NCI-H524 (cell line): ENCODE measurements around the gene ITGB8.
A peak's percentile ranks its signal among the peaks of the same experiment; 100 is the strongest.
"Not testable (repeated sequence)": the region's sequence is repeated elsewhere in the genome, so short reads cannot be mapped to it uniquely, and the experiment has no call there.

Experiments used
- DNase-seq, 2 experiments: peaks; one replicate each; lab custom pipeline; 2025; lab: John Stamatoyannopoulos, UW

Gene ITGB8

GRCh38 chr7:20330239-20330927, at the start of gene ITGB8:
TSS of gene ITGB8 (plus strand) at chr7:20330900. CDS start at chr7:20331807, 907 bp downstream.
- peak; percentile 41 to 59 for DNase-seq

- DNase-seq, result no peak
Observed at GRCh38 chr7:20282959-20283358, 47.7 kb upstream of the ITGB8 start.

GRCh38 chr7:20283385-20283784, 47.3 kb upstream of the ITGB8 start:
- DNase-seq, result no peak

GRCh38 chr7:20284003-20284770, 46.5 kb upstream of the ITGB8 start:
- no peak for DNase-seq

- DNase-seq, result no peak
Observed at GRCh38 chr7:20284771-20285143, 45.9 kb upstream of the ITGB8 start.

- no peak for DNase-seq
Observed at GRCh38 chr7:20287317-20287716, 43.4 kb upstream of the ITGB8 start.

- DNase-seq, result no peak
Observed at GRCh38 chr7:20288036-20288435, 42.7 kb upstream of the ITGB8 start.

GRCh38 chr7:20290505-20291111, 40.1 kb upstream of the ITGB8 start:
- DNase-seq, result no peak

- no peak for DNase-seq
Observed at GRCh38 chr7:20293336-20293735, 37.4 kb upstream of the ITGB8 start.

- DNase-seq, result no peak
Observed at GRCh38 chr7:20296444-20296843, 34.3 kb upstream of the ITGB8 start.

- DNase-seq, result no peak
Observed at GRCh38 chr7:20296901-20297300, 33.8 kb upstream of the ITGB8 start.

GRCh38 chr7:20298486-20298901, 32.2 kb upstream of the ITGB8 start:
- DNase-seq, result no peak

- DNase-seq, result no peak
Observed at GRCh38 chr7:20299145-20299544, 31.6 kb upstream of the ITGB8 start.

GRCh38 chr7:20299647-20300312, 30.9 kb upstream of the ITGB8 start:
- DNase-seq, result no peak

GRCh38 chr7:20301311-20301939, 29.3 kb upstream of the ITGB8 start:
- no peak for DNase-seq

- DNase-seq, result not testable (repeated sequence)
Observed at GRCh38 chr7:20302300-20302699, 28.4 kb upstream of the ITGB8 start.

- DNase-seq, result no peak
Observed at GRCh38 chr7:20302891-20303290, 27.8 kb upstream of the ITGB8 start.

- DNase-seq, result no peak
Observed at GRCh38 chr7:20304366-20304765, 26.3 kb upstream of the ITGB8 start.

- DNase-seq, result no peak
Observed at GRCh38 chr7:20305726-20306125, 25.0 kb upstream of the ITGB8 start.

GRCh38 chr7:20306180-20306946, 24.3 kb upstream of the ITGB8 start:
- DNase-seq, result no peak

GRCh38 chr7:20307119-20307518, 23.6 kb upstream of the ITGB8 start:
- no peak for DNase-seq
